WTC11 (cell line): ENCODE results near the gene TCHP. TPM values are rescaled to one million over a fixed set of nuclear protein-coding genes. Genes with fewer than 3 reads are reported as not detected.

Source experiments
- ATAC-seq: fragments of 200-7000 bp; cut with Tn5 transposase; 2 replicates; pipeline ENCODE4 v1.10.0; 2021; ENCODE audit warnings: mild to moderate bottlenecking, moderate library complexity
- CTCF ChIA-PET: fragments of 300-600 bp; sonication (Branson Sonifier 250); formaldehyde crosslinking; loops from one replicate; lab custom pipeline; 2021; ENCODE audit warnings: antibody characterized with exemption; lab: Charles Lee
- POLR2A ChIA-PET: fragments of 350-600 bp; sonication (Branson Sonifier 250); formaldehyde crosslinking; loops from one replicate; lab custom pipeline; 2021; ENCODE audit warnings: antibody characterized with exemption; lab: Charles Lee
- DNase-seq: peaks from one replicate; pipeline ENCODE4 v3.0.0; 2021; ENCODE audit warnings: low spot score
- H3K27ac Mint-ChIP-seq: 2 replicates; pipeline ENCODE4 v1.8.0; 2021; ENCODE audit warnings: mixed read lengths
- H3K27me3 Mint-ChIP-seq: 2 replicates; pipeline ENCODE4 v1.8.0; 2021; ENCODE audit warnings: low read depth, mild to moderate bottlenecking, moderate library complexity, mixed read lengths
- H3K36me3 Mint-ChIP-seq: 2 replicates; pipeline ENCODE4 v1.8.0; 2021; ENCODE audit warnings: mixed read lengths
- H3K4me1 Mint-ChIP-seq: 2 replicates; pipeline ENCODE4 v1.8.0; 2022; ENCODE audit warnings: mixed read lengths
- H3K4me3 Mint-ChIP-seq: 2 replicates; pipeline ENCODE4 v1.8.0; 2021; ENCODE audit warnings: mild to moderate bottlenecking, moderate library complexity, mixed read lengths
- H3K9me3 Mint-ChIP-seq: 2 replicates; pipeline ENCODE4 v1.8.0; 2021; ENCODE audit warnings: mixed read lengths
- ATF2 ChIP-seq: sonication (generic); formaldehyde crosslinking; IDR thresholded peaks from 2 replicates; pipeline ENCODE4 v1.8.1; 2022; ENCODE audit warnings: low read depth, missing genetic modification reagents, borderline replicate concordance
- CREM ChIP-seq: sonication (generic); formaldehyde crosslinking; IDR thresholded peaks from 2 replicates; pipeline ENCODE4 v1.8.1; 2022; ENCODE audit warnings: mild to moderate bottlenecking, missing genetic modification reagents, moderate library complexity
- ELF4 ChIP-seq: sonication (generic); formaldehyde crosslinking; IDR thresholded peaks from 2 replicates; pipeline ENCODE4 v1.8.1; 2022; ENCODE audit warnings: low read depth, mild to moderate bottlenecking, moderate library complexity, missing genetic modification reagents
- EMX1 ChIP-seq: fragments of 250-450 bp; sonication (Bioruptor Pico); IDR thresholded peaks from 2 replicates; pipeline ENCODE4 v1.8.0; 2021; ENCODE audit warnings: mild to moderate bottlenecking
- NFATC4 ChIP-seq: fragments of 250-450 bp; sonication (Bioruptor Pico); IDR thresholded peaks from 2 replicates; pipeline ENCODE4 v1.9.0; 2021; ENCODE audit warnings: mild to moderate bottlenecking
- NR1H2 ChIP-seq: sonication (generic); formaldehyde crosslinking; IDR thresholded peaks from 2 replicates; pipeline ENCODE4 v1.9.0; 2021; ENCODE audit warnings: mild to moderate bottlenecking, moderate library complexity, missing genetic modification reagents
- OVOL2 ChIP-seq: fragments of 250-450 bp; sonication (Bioruptor Pico); IDR thresholded peaks from 2 replicates; pipeline ENCODE4 v1.9.0; 2021; ENCODE audit warnings: mild to moderate bottlenecking, borderline replicate concordance
- SP1 ChIP-seq: sonication (generic); formaldehyde crosslinking; conservative IDR thresholded peaks from 2 replicates; pipeline ENCODE4 v1.8.1; 2022; ENCODE audit warnings: missing genetic modification reagents
- TEAD4 ChIP-seq: sonication (generic); formaldehyde crosslinking; IDR thresholded peaks from 2 replicates; pipeline ENCODE4 v1.8.0; 2022; ENCODE audit warnings: mild to moderate bottlenecking, missing genetic modification reagents
- ZNF281 ChIP-seq: sonication (generic); formaldehyde crosslinking; IDR thresholded peaks from 2 replicates; pipeline ENCODE4 v1.8.0; 2023; ENCODE audit warnings: mild to moderate bottlenecking, missing genetic modification reagents
- ZNF423 ChIP-seq: fragments of 250-450 bp; sonication (Bioruptor Pico); IDR thresholded peaks from 2 replicates; pipeline ENCODE4 v2.1.2; 2022; ENCODE audit warnings: mild to moderate bottlenecking, moderate library complexity
- total RNA-seq: library from RNA; stranded (reverse); gene quantifications from 3 replicates; pipeline ENCODE4 v1.2.3, GENCODE V29; 2021
- TF ChIP-seq, protein P1 (sequence below): sonication (generic); formaldehyde crosslinking; IDR thresholded peaks from 2 replicates; pipeline ENCODE4 v1.8.1; 2022; ENCODE audit warnings: mild to moderate bottlenecking, moderate library complexity, missing genetic modification reagents
- TF ChIP-seq, protein P2 (sequence below): sonication (generic); formaldehyde crosslinking; IDR thresholded peaks from 2 replicates; pipeline ENCODE4 v1.8.1; 2022; ENCODE audit warnings: missing genetic modification reagents, borderline replicate concordance
- TF ChIP-seq, protein P3 (sequence below): sonication (generic); formaldehyde crosslinking; IDR thresholded peaks from 2 replicates; pipeline ENCODE4 v1.8.1; 2023; ENCODE audit warnings: mild to moderate bottlenecking, moderate library complexity, missing genetic modification reagents
- TF ChIP-seq, protein P4 (sequence below): fragments of 250-450 bp; sonication (Bioruptor Pico); IDR thresholded peaks from 2 replicates; pipeline ENCODE4 v1.9.0; 2021; ENCODE audit warnings: mild to moderate bottlenecking, borderline replicate concordance
- TF ChIP-seq, protein P5 (sequence below): fragments of 250-450 bp; sonication (Bioruptor Pico); IDR thresholded peaks from 2 replicates; pipeline ENCODE4 v1.9.0; 2021; ENCODE audit warnings: mild to moderate bottlenecking

The TCHP gene
- total RNA-seq, 1 experiment from 2014 or later, result 7.9 TPM

- DNase-seq (no peak), ATAC-seq (no peak)
- Mint-ChIP-seq H3K27ac (no peak overlapping the region), H3K4me1 (peaks cover 7% of the 10 kb centered on the region; the same call in 1 of the 2 replicates), H3K36me3 (no peaks in the 10 kb centered on the region; the same call in 1 of the 2 replicates), H3K9me3 (no peaks in the 10 kb centered on the region), H3K4me3 (no peak overlapping the region), H3K27me3 (no peaks in the 10 kb centered on the region)
- POLR2A ChIA-PET, result no interaction called here
- TF ChIP-seq, protein P1, sequence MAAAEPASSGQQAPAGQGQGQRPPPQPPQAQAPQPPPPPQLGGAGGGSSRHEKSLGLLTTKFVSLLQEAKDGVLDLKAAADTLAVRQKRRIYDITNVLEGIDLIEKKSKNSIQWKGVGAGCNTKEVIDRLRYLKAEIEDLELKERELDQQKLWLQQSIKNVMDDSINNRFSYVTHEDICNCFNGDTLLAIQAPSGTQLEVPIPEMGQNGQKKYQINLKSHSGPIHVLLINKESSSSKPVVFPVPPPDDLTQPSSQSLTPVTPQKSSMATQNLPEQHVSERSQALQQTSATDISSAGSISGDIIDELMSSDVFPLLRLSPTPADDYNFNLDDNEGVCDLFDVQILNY (CRISPR knock-in tag), result no peak
- TF ChIP-seq EMX1 (CRISPR knock-in tag) (no peak), ATF2 (CRISPR knock-in tag) (no peak), NFATC4 (no peak), ELF4 (CRISPR knock-in tag) (no peak)
- TF ChIP-seq, protein P2, sequence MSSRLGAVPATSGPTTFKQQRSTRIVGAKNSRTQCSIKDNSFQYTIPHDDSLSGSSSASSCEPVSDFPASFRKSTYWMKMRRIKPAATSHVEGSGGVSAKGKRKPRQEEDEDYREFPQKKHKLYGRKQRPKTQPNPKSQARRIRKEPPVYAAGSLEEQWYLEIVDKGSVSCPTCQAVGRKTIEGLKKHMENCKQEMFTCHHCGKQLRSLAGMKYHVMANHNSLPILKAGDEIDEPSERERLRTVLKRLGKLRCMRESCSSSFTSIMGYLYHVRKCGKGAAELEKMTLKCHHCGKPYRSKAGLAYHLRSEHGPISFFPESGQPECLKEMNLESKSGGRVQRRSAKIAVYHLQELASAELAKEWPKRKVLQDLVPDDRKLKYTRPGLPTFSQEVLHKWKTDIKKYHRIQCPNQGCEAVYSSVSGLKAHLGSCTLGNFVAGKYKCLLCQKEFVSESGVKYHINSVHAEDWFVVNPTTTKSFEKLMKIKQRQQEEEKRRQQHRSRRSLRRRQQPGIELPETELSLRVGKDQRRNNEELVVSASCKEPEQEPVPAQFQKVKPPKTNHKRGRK, result no peak
- CTCF ChIA-PET, result interaction anchor here (1.0 to 4.6 kb wide), 7 partner anchors 18 to 207 kb away, joined by 3 to 29 read pairs (median 4); partner anchors contain the start of gene TCHP
Measured at GRCh38 chr12:109926016-109926415, 25.9 kb downstream of the TCHP start.

GRCh38 chr12:109926488-109927210, 26.6 kb downstream of the TCHP start:
- Mint-ChIP-seq H3K4me1 (peaks cover 7% of the 10 kb centered on the region; the same call in 1 of the 2 replicates), H3K9me3 (no peaks in the 10 kb centered on the region), H3K4me3 (no peak overlapping the region), H3K27ac (no peak overlapping the region), H3K27me3 (no peaks in the 10 kb centered on the region), H3K36me3 (peaks cover 2% of the 10 kb centered on the region; the same call in 1 of the 2 replicates)
- CTCF ChIA-PET, result interaction anchor here (0.7 to 4.6 kb wide), 9 partner anchors 26 to 455 kb away, joined by 3 to 29 read pairs (median 4); partner anchors contain the start of gene TCHP
- POLR2A ChIA-PET, result no interaction called here
- DNase-seq (no peak), ATAC-seq (no peak)
- TF ChIP-seq, protein P3, sequence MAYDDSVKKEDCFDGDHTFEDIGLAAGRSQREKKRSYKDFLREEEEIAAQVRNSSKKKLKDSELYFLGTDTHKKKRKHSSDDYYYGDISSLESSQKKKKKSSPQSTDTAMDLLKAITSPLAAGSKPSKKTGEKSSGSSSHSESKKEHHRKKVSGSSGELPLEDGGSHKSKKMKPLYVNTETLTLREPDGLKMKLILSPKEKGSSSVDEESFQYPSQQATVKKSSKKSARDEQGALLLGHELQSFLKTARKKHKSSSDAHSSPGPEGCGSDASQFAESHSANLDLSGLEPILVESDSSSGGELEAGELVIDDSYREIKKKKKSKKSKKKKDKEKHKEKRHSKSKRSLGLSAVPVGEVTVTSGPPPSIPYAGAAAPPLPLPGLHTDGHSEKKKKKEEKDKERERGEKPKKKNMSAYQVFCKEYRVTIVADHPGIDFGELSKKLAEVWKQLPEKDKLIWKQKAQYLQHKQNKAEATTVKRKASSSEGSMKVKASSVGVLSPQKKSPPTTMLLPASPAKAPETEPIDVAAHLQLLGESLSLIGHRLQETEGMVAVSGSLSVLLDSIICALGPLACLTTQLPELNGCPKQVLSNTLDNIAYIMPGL, result no peak
- TF ChIP-seq CREM (CRISPR knock-in tag) (no peak), NR1H2 (CRISPR knock-in tag) (no peak), EMX1 (CRISPR knock-in tag) (no peak), SP1 (CRISPR knock-in tag) (no peak), OVOL2 (CRISPR knock-in tag) (no peak), ZNF281 (CRISPR knock-in tag) (no peak), TEAD4 (CRISPR knock-in tag) (no peak), NFATC4 (no peak), ZNF423 (CRISPR knock-in tag) (no peak)
- TF ChIP-seq, protein P4, sequence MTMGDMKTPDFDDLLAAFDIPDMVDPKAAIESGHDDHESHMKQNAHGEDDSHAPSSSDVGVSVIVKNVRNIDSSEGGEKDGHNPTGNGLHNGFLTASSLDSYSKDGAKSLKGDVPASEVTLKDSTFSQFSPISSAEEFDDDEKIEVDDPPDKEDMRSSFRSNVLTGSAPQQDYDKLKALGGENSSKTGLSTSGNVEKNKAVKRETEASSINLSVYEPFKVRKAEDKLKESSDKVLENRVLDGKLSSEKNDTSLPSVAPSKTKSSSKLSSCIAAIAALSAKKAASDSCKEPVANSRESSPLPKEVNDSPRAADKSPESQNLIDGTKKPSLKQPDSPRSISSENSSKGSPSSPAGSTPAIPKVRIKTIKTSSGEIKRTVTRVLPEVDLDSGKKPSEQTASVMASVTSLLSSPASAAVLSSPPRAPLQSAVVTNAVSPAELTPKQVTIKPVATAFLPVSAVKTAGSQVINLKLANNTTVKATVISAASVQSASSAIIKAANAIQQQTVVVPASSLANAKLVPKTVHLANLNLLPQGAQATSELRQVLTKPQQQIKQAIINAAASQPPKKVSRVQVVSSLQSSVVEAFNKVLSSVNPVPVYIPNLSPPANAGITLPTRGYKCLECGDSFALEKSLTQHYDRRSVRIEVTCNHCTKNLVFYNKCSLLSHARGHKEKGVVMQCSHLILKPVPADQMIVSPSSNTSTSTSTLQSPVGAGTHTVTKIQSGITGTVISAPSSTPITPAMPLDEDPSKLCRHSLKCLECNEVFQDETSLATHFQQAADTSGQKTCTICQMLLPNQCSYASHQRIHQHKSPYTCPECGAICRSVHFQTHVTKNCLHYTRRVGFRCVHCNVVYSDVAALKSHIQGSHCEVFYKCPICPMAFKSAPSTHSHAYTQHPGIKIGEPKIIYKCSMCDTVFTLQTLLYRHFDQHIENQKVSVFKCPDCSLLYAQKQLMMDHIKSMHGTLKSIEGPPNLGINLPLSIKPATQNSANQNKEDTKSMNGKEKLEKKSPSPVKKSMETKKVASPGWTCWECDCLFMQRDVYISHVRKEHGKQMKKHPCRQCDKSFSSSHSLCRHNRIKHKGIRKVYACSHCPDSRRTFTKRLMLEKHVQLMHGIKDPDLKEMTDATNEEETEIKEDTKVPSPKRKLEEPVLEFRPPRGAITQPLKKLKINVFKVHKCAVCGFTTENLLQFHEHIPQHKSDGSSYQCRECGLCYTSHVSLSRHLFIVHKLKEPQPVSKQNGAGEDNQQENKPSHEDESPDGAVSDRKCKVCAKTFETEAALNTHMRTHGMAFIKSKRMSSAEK (CRISPR knock-in tag), result no peak
- TF ChIP-seq, protein P5, sequence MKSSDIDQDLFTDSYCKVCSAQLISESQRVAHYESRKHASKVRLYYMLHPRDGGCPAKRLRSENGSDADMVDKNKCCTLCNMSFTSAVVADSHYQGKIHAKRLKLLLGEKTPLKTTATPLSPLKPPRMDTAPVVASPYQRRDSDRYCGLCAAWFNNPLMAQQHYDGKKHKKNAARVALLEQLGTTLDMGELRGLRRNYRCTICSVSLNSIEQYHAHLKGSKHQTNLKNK, result no peak
